Measurements from ENCODE around the gene KIF13A. TPM values are rescaled to one million over a fixed set of nuclear protein-coding genes. Genes with fewer than 3 reads are reported as not detected.
"Not testable (repeated sequence)": the region's sequence is repeated elsewhere in the genome, so short reads cannot be mapped to it uniquely, and the experiment has no call there.

The KIF13A gene
- polyA plus RNA-seq, 1 experiment = 57.7 TPM

DNA sequence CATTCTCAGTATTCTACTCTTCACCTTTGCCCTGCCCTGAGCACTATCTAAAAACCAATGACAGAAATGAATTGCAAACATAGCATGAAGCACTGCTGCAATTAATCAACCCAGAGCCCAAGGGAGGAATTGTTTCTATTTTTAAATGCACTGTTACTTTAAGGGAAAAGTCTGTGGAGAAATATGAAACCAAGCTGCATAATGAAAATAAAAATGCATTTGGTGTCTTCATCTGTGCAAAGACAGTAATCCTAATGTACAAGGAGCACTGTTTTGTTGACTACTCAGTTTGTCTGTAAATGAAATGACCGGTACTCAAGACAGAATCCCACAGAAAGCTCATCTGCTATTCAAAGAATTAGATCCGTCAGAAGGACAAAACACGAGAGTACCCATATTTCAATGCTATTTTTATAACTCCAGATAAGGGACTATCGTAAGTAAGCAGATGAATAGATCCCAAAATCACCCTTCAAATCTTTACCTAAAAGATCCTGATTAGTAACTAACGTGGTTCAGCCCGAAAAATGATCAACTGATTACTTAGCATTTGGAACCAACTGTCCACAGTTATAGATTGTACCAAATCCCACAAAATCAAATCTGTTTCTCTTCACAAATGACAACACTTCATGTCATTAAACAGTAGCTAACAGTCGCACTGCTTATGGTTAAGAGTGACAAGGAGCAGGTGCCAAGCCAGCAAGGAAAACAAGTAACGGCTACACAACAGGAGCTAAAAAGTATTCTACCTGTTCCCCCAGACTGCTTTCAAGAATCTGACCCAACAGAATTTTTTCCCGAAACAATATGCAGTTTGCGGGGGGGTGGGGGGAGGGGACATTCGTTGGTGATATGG lies 2.4 kb downstream of the KIF13A start:
- TF ChIP-seq, protein P1, sequence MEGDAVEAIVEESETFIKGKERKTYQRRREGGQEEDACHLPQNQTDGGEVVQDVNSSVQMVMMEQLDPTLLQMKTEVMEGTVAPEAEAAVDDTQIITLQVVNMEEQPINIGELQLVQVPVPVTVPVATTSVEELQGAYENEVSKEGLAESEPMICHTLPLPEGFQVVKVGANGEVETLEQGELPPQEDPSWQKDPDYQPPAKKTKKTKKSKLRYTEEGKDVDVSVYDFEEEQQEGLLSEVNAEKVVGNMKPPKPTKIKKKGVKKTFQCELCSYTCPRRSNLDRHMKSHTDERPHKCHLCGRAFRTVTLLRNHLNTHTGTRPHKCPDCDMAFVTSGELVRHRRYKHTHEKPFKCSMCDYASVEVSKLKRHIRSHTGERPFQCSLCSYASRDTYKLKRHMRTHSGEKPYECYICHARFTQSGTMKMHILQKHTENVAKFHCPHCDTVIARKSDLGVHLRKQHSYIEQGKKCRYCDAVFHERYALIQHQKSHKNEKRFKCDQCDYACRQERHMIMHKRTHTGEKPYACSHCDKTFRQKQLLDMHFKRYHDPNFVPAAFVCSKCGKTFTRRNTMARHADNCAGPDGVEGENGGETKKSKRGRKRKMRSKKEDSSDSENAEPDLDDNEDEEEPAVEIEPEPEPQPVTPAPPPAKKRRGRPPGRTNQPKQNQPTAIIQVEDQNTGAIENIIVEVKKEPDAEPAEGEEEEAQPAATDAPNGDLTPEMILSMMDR (IDR thresholded peaks at IDR 0.05; ENCODE audit: low read depth, low read length) = no peak
- Histone ChIP-seq H3K4me3 (ENCODE audit: low read depth, low read length) (peak overlapping the region; percentile 68), H3K27ac (ENCODE audit: low read depth, low read length) (no peak overlapping the region), H3K27me3 (ENCODE audit: control insufficient read depth, insufficient read depth, low read length) (no peaks in the 10 kb centered on the region), H3K9me3 (ENCODE audit: control insufficient read depth, insufficient read depth, low read length) (no peaks in the 10 kb centered on the region)
- ChIA-PET POLR2A (interaction anchor here (0.6 kb wide), 1 partner anchor 122 kb away, joined by 3 read pairs; no protein-coding TSS in a partner anchor), CTCF (interaction anchor here (0.6 to 2.0 kb wide), 2 partner anchors 54 to 137 kb away, joined by 3 to 10 read pairs; partner anchors contain the start of gene NHLRC1)
- DNase-seq (ENCODE audit: low read depth, low spot score) = no peak

DNA sequence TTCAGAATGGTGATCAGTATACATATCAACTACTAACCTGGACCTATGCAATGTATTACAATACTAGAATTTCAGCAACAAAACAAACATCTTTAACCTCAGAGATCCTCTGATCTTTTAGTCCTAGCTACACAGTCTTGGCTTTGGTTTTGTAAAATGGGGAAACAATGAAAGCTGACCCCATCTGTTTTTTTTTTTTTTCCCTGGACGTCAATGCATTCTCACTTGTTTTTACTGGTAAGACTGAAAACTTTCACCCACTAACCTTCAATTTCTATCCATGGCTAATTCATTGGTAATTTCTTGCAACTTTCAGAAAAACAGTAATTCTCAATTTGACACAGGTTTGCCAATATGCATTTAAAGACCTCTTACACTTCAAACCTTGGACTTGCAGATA lies 3.0 kb downstream of the KIF13A start:
- ChIA-PET CTCF (interaction anchor here (2.0 kb wide), 1 partner anchor 138 kb away, joined by 10 read pairs; the partner anchor contains the start of gene NHLRC1), POLR2A (interaction anchor here (0.6 kb wide), 1 partner anchor 121 kb away, joined by 3 read pairs; no protein-coding TSS in a partner anchor)
- H3K27ac ChIP-seq (ENCODE audit: low read depth, low read length) = no peak overlapping the region
- TF ChIP-seq, protein P1 (IDR thresholded peaks at IDR 0.05; ENCODE audit: low read depth, low read length) = no peak
- peak overlapping the region; percentile 68 for H3K4me3 ChIP-seq (ENCODE audit: low read depth, low read length)
- DNase-seq (ENCODE audit: low read depth, low spot score) = no peak
- no peaks in the 10 kb centered on the region for H3K9me3 ChIP-seq (ENCODE audit: control insufficient read depth, insufficient read depth, low read length)
- no peaks in the 10 kb centered on the region for H3K27me3 ChIP-seq (ENCODE audit: control insufficient read depth, insufficient read depth, low read length)

DNA sequence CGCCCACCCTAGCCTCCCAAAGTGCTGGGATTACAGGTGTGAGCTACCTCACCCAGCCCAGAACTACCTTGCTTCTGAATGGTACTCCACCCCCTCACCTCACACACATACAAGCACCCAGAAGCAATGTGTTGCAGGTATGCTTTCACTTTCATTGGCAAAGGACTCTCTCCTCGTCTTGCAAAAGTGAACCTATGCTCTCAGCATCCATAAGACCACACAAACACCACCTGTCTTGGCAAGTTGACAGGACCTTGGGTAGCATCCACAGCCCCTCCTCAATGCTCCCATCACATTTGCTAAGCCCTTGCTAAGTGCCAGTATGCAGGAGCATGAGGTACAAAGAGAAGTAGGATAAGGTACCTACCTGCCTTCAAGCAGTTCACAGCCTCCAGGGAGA lies 3.7 kb downstream of the KIF13A start:
- H3K27me3 ChIP-seq (ENCODE audit: control insufficient read depth, insufficient read depth, low read length) = no peaks in the 10 kb centered on the region
- TF ChIP-seq, protein P1 (IDR thresholded peaks at IDR 0.05; ENCODE audit: low read depth, low read length) = no peak
- no peak overlapping the region for H3K27ac ChIP-seq (ENCODE audit: low read depth, low read length)
- POLR2A ChIA-PET = no interaction called here
- no peak overlapping the region for H3K4me3 ChIP-seq (ENCODE audit: low read depth, low read length)
- DNase-seq (ENCODE audit: low read depth, low spot score) = no peak
- H3K9me3 ChIP-seq (ENCODE audit: control insufficient read depth, insufficient read depth, low read length) = no peaks in the 10 kb centered on the region
- CTCF ChIA-PET = interaction anchor here (0.6 kb wide), 1 partner anchor 168 kb away, joined by 5 read pairs; no protein-coding TSS in a partner anchor

DNA sequence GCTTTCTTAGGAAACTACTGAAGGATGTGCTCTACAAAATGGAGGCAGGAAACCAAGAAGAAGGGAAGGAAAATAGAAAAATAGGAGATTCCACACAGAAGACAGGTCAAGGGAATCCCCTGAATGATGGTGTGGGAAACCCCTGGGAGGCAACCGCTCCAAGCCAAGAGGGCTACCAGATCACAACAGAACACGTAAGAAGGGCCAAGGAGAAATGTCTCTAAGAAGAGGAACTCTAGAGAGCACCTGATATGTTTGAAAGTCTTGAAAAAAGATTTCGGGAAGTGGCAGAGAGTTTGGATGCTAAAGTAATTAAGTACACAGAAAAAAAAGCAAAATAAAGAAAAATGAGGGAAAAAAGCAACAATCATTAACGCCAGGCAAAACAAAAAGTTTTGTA lies 7.1 kb downstream of the KIF13A start:
- Histone ChIP-seq H3K4me3 (ENCODE audit: low read depth, low read length) (no peak overlapping the region), H3K27ac (ENCODE audit: low read depth, low read length) (no peak overlapping the region), H3K27me3 (ENCODE audit: control insufficient read depth, insufficient read depth, low read length) (no peaks in the 10 kb centered on the region), H3K9me3 (ENCODE audit: control insufficient read depth, insufficient read depth, low read length) (no peaks in the 10 kb centered on the region; the same call in 1 of the 2 replicates)
- TF ChIP-seq, protein P1 (IDR thresholded peaks at IDR 0.05; ENCODE audit: low read depth, low read length) = no peak
- POLR2A ChIA-PET = interaction anchor here (0.8 kb wide), 1 partner anchor 36 kb away, joined by 3 read pairs; no protein-coding TSS in a partner anchor
- no peak for DNase-seq (ENCODE audit: low read depth, low spot score)
- CTCF ChIA-PET = no interaction called here

DNA sequence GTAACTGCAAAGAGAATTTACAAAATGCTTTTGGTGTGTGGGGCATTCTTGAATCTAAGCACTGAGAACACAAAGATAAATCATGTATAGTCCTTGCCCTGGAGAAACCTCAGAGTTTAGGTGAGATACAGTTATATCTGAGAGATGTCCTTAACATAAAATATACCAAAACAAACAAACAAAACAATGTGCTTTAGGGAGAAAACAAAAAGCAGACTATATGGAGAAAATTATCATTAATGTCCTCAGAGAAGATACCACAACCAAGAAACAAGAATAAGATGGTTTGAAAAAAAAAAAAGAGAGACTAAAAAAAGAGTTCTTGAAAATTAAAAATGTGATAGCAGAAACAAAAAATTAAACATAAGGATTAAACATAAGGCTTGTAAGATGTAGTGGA lies 8.0 kb downstream of the KIF13A start:
- DNase-seq (ENCODE audit: low read depth, low spot score) = no peak
- TF ChIP-seq, protein P1 (IDR thresholded peaks at IDR 0.05; ENCODE audit: low read depth, low read length) = no peak
- Histone ChIP-seq H3K27ac (ENCODE audit: low read depth, low read length) (no peak overlapping the region), H3K9me3 (ENCODE audit: control insufficient read depth, insufficient read depth, low read length) (no peaks in the 10 kb centered on the region; the same call in 1 of the 2 replicates), H3K4me3 (ENCODE audit: low read depth, low read length) (no peak overlapping the region), H3K27me3 (ENCODE audit: control insufficient read depth, insufficient read depth, low read length) (no peaks in the 10 kb centered on the region)
- CTCF ChIA-PET = interaction anchor here (0.6 to 1.1 kb wide), 2 partner anchors 161 to 163 kb away, joined by 3 to 4 read pairs; no protein-coding TSS in a partner anchor
- POLR2A ChIA-PET = no interaction called here

DNA sequence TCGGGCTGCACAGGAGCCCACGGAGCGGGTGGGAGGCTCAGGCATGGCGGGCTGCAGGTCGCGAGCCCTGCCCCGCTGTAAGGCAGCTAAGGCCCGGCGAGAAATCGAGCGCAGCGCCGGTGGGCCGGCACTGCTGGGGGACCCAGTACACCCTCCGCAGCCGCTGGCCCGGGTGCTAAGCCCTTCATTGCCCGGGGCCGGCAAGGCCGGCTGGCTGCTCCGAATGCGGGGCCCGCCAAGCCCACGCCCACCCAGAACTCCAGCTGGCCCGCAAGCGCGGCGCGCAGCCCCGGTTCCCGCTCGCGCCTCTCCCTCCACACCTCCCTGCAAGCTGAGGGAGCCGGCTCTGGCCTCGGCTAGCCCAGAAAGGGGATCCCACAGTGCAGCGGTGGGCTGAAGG lies 11.2 kb downstream of the KIF13A start:
- H3K9me3 ChIP-seq (ENCODE audit: control insufficient read depth, insufficient read depth, low read length); DNase-seq (ENCODE audit: low read depth, low spot score); H3K27me3 ChIP-seq (ENCODE audit: control insufficient read depth, insufficient read depth, low read length); CTCF ChIA-PET; POLR2A ChIA-PET; H3K4me3 ChIP-seq (ENCODE audit: low read depth, low read length); H3K27ac ChIP-seq (ENCODE audit: low read depth, low read length): not testable (repeated sequence)
